K562 (cell line): Measurements from ENCODE around the gene ITPR2. TPM values are rescaled to one million over a fixed set of nuclear protein-coding genes. Genes with fewer than 3 reads are reported as not detected.

Experiments
- ATAC-seq: fragments of 200-7000 bp; cut with Tn5 transposase; 3 replicates; pipeline ENCODE4 v1.9.1; 2020; ENCODE audit warnings: moderate library complexity
- BruUV-seq: library from RNA; stranded (reverse); fragments of 400-500 nt; replicated peaks from 2 replicates; lab custom pipeline; 2021; lab: Mats Ljungman, UMichigan
- CTCF ChIA-PET: fragments of 300-600 bp; formaldehyde crosslinking; extraction: SDS; loops from one replicate; lab custom pipeline; 2021; ENCODE audit warnings: low intra/inter-chr PET ratio; lab: Yijun Ruan, JAX
- POLR2A ChIA-PET: fragments of 300-600, 350-650 bp; sonication (Branson Sonifier 250); formaldehyde crosslinking; extraction: SDS; loops from one replicate; lab custom pipeline; 2021; ENCODE audit warnings: antibody characterized with exemption, inconsistent platforms; lab: Yijun Ruan, JAX
- DNase-seq, 4 experiments: peaks; one replicate each; pipeline versions ENCODE4 v3.0.0 to v3.0.0-alpha.2; 2011 to 2018; ENCODE audit warnings: low spot score in 3 of 4, mixed read lengths in 3 of 4; ENCODE audit errors: extremely low read depth in 1 of 4
- FAIRE-seq: peaks from 2 replicates; lab custom pipeline; 2011; peaks lifted over from hg19 to GRCh38; lab: Jason Lieb, UNC
- H2AFZ ChIP-seq: 2 replicates; pipeline ENCODE4 v1.6.0; 2011; ENCODE audit warnings: low read depth, low read length, control low read depth, inconsistent platforms
- H3K27ac ChIP-seq: fragments of 200-600 bp; 3 replicates; pipeline ENCODE4 v1.8.0; 2011; ENCODE audit warnings: low read depth, mild to moderate bottlenecking, control low read depth, inconsistent platforms, low read length, moderate library complexity, mixed read lengths; ENCODE audit errors: extremely low read depth
- H3K27me3 ChIP-seq, 2 experiments: fragments of 300-600 bp in 1 of 2; 2 replicates in 1 of 2; 3 replicates in 1 of 2; pipeline versions ENCODE4 v1.6.0 to v1.8.0; 2011; ENCODE audit warnings: inconsistent platforms in 2 of 2, low read length in 2 of 2, mild to moderate bottlenecking in 1 of 2, mixed read lengths in 1 of 2, moderate library complexity in 1 of 2; ENCODE audit not compliant: control insufficient read depth in 2 of 2, insufficient read depth in 2 of 2
- H3K36me3 ChIP-seq: fragments of 300-600 bp; 3 replicates; pipeline ENCODE4 v1.8.0; 2011; ENCODE audit warnings: mild to moderate bottlenecking, low read length, inconsistent platforms; ENCODE audit not compliant: control insufficient read depth, insufficient read depth
- H3K4me1 ChIP-seq, 2 experiments: fragments of 200-600 bp in 1 of 2; replicated peaks in 1 of 2; 2 replicates in 1 of 2; 3 replicates in 1 of 2; pipeline versions ENCODE4 v1.5.1 to v1.8.0; 2011; ENCODE audit warnings: inconsistent platforms in 2 of 2, low read length in 2 of 2, mild to moderate bottlenecking in 1 of 2, mixed read lengths in 1 of 2, moderate library complexity in 1 of 2; ENCODE audit not compliant: control insufficient read depth in 2 of 2, insufficient read depth in 2 of 2
- H3K4me2 ChIP-seq: 2 replicates; pipeline ENCODE4 v1.6.1; 2011; ENCODE audit warnings: low read length, control low read depth, inconsistent platforms, mixed read lengths; ENCODE audit not compliant: insufficient read depth
- H3K4me3 ChIP-seq: fragments of 200-600 bp; sonication (generic), shearing (Covaris generic); 2 replicates; pipeline ENCODE4 v1.5.1; 2016; ENCODE audit warnings: control low read depth, inconsistent platforms
- H3K79me2 ChIP-seq: fragments of 200-600 bp; 3 replicates; pipeline ENCODE4 v1.8.0; 2011; ENCODE audit warnings: low read length, inconsistent platforms; ENCODE audit not compliant: control insufficient read depth, insufficient read depth
- H3K9ac ChIP-seq, 2 experiments: 2 replicates each; pipeline versions ENCODE4 v1.6.0 to v1.6.1; 2011; ENCODE audit warnings: low read depth in 2 of 2, low read length in 2 of 2, control low read depth in 1 of 2, inconsistent platforms in 1 of 2, mild to moderate bottlenecking in 1 of 2, mixed read lengths in 1 of 2; ENCODE audit not compliant: insufficient read depth in 1 of 2
- H3K9me1 ChIP-seq: one replicate; pipeline ENCODE4 v1.6.0; 2011; ENCODE audit warnings: inconsistent platforms, mild to moderate bottlenecking, low read length, moderate library complexity; ENCODE audit not compliant: control insufficient read depth, insufficient read depth
- H3K9me3 ChIP-seq: replicated peaks from 2 replicates; pipeline ENCODE4 v1.5.1; 2011; ENCODE audit warnings: low read depth, low read length, inconsistent platforms; ENCODE audit not compliant: control insufficient read depth, insufficient read depth
- H4K20me1 ChIP-seq: replicated peaks from 2 replicates; pipeline ENCODE4 v1.6.1; 2011; ENCODE audit warnings: low read length, inconsistent platforms, mixed read lengths; ENCODE audit not compliant: control insufficient read depth, insufficient read depth
- ELF1 ChIP-seq: fragments of 200-800 bp; sonication (Bioruptor generic); IDR thresholded peaks from 2 replicates; pipeline ENCODE4 v1.6.1; 2016; ENCODE audit warnings: missing genetic modification characterization, missing compliant biosample characterization
- ELF2 ChIP-seq: fragments of 250-450 bp; sonication (Bioruptor Pico); IDR thresholded peaks from 2 replicates; pipeline ENCODE4 v1.5.0; 2021; ENCODE audit warnings: mild to moderate bottlenecking
- ELF4 ChIP-seq: fragments of 450-650 bp; formaldehyde crosslinking; IDR thresholded peaks from 2 replicates; pipeline ENCODE4 v1.4.0; 2022; ENCODE audit warnings: missing genetic modification characterization
- GABPA ChIP-seq: fragments of 200-800 bp; sonication (Bioruptor generic); conservative IDR thresholded peaks from 2 replicates; pipeline ENCODE4 v1.6.1; 2016; ENCODE audit warnings: low read depth, missing genetic modification characterization, missing compliant biosample characterization
- MCM3 ChIP-seq: fragments of 450-650 bp; IDR thresholded peaks from 2 replicates; pipeline ENCODE4 v1.6.1; 2016
- NR2C1 ChIP-seq, 2 experiments: fragments of 450-650 bp; IDR thresholded peaks; 2 replicates each; pipeline ENCODE4 v1.6.1; 2017; ENCODE audit warnings: mild to moderate bottlenecking in 2 of 2, antibody characterized with exemption in 1 of 2, inconsistent platforms in 1 of 2, missing compliant biosample characterization in 1 of 2, missing genetic modification characterization in 1 of 2
- NR2C2 ChIP-seq, 2 experiments: fragments of 200-800 bp in 1 of 2; sonication (Bioruptor generic) in 1 of 2; sonication (generic) in 1 of 2; formaldehyde crosslinking in 1 of 2; IDR thresholded peaks; 2 replicates each; pipeline versions ENCODE4 v1.6.1 to v1.8.0; 2016 to 2022; ENCODE audit warnings: mild to moderate bottlenecking in 1 of 2, missing compliant biosample characterization in 1 of 2, missing genetic modification characterization in 1 of 2, missing genetic modification reagents in 1 of 2
- OTX1 ChIP-seq: fragments of 450-650 bp; formaldehyde crosslinking; IDR thresholded peaks from 2 replicates; pipeline ENCODE4 v1.4.0; 2022; ENCODE audit warnings: mild to moderate bottlenecking
- SMAD3 ChIP-seq: fragments of 450-650 bp; formaldehyde crosslinking; conservative IDR thresholded peaks from 2 replicates; pipeline ENCODE4 v1.4.0; 2020; ENCODE audit warnings: mild to moderate bottlenecking
- ZBTB1 ChIP-seq: sonication (generic); formaldehyde crosslinking; IDR thresholded peaks from 2 replicates; pipeline ENCODE4 v1.8.1; 2023; ENCODE audit warnings: missing genetic modification reagents, low read depth, mild to moderate bottlenecking, borderline replicate concordance
- ZNF57 ChIP-seq: fragments of 450-650 bp; formaldehyde crosslinking; IDR thresholded peaks from 2 replicates; pipeline ENCODE4 v1.4.0; 2020; ENCODE audit warnings: mild to moderate bottlenecking, moderate library complexity
- ZNF696 ChIP-seq: fragments of 250-450 bp; sonication (Bioruptor Pico); conservative IDR thresholded peaks from 2 replicates; pipeline ENCODE4 v1.4.0; 2020; ENCODE audit warnings: mild to moderate bottlenecking, moderate library complexity
- WGBS: fragments of 100-300 bp; shearing (Covaris generic); methylation state at CpG from one replicate; pipeline ENCODE4 v1.1.6; 2016; ENCODE audit warnings: low coverage, mixed read lengths; ENCODE audit not compliant: insufficient coverage; ENCODE audit errors: missing lambda C conversion rate; 5-methylcytosine and 5-hydroxymethylcytosine counted together
- in situ Hi-C: fragments of 300-500 bp; cut with MboI; formaldehyde crosslinking; loops from 4 replicates; pipeline ENCODE4 v1.15.0; 2018; ENCODE audit warnings: inconsistent platforms, mixed read lengths
- intact Hi-C: fragments of 100-400 bp; cut with micrococcal nuclease; formaldehyde crosslinking; loops from 2 replicates; pipeline ENCODE4 v1.14.2; 2022
- polyA plus RNA-seq, 8 experiments: library from polyadenylated mRNA; depleted of rRNA in 4 of 8; stranded (reverse) in 5 of 8; unstranded in 3 of 8; fragments of >200 nt; fragmentation: Nextera tagmentation in 2 of 8; fragmentation: Illumina TruSeq in 1 of 8; extraction: Ambion mirVana in 2 of 8; extraction: Trizol in 1 of 8; gene quantifications; 2 replicates each; pipeline versions ENCODE4 v1.2.1 to v1.2.3, GENCODE V29; 2011 to 2014; ENCODE audit warnings: inconsistent platforms in 1 of 8, missing spikeins in 1 of 8
- total RNA-seq, 7 experiments: library from RNA; depleted of rRNA in 6 of 7; stranded (reverse); fragments of >200 nt in 6 of 7; fragmentation: Illumina TruSeq in 2 of 7; extraction: Trizol in 2 of 7; gene quantifications; 2 replicates each; pipeline versions ENCODE4 v1.2.1 to v1.2.3, GENCODE V29; 2011 to 2021; ENCODE audit warnings: low replicate concordance in 1 of 7
- TF ChIP-seq, protein P1 (sequence below): sonication (generic); formaldehyde crosslinking; IDR thresholded peaks from 2 replicates; pipeline ENCODE4 v1.8.0; 2022; ENCODE audit warnings: missing genetic modification reagents, mild to moderate bottlenecking, borderline replicate concordance
- TF ChIP-seq, protein P2 (sequence below): fragments of 450-650 bp; formaldehyde crosslinking; IDR thresholded peaks from 2 replicates; pipeline ENCODE4 v1.4.0; 2020; ENCODE audit warnings: mild to moderate bottlenecking, mixed read lengths

Gene ITPR2
- total and polyA plus RNA-seq, 9 of the 15 experiments (the other 6 are each of a cell fraction or from before 2014, with no cell fraction given), result 0.21 to 3.3 (median 0.95) TPM

- intact Hi-C loops, result no loop called here
- Histone ChIP-seq H3K4me2 (no peak overlapping the region), H3K9me1 (no peaks in the 10 kb centered on the region), H4K20me1 (no peaks in the 10 kb centered on the region), H3K4me1 (no peaks in the 10 kb centered on the region; a peak in 2 of 5 replicates), H3K27ac (no peak overlapping the region), H3K79me2 (no peaks in the 10 kb centered on the region), H3K9ac (no peak overlapping the region), H2AFZ (no peak overlapping the region; the same call in 1 of the 2 replicates), H3K27me3 (no peaks in the 10 kb centered on the region; a peak in 1 of 5 replicates), H3K36me3 (no peaks in the 10 kb centered on the region), H3K9me3 (no peaks in the 10 kb centered on the region), H3K4me3 (no peak overlapping the region)
- WGBS, result 3% methylated on average over 4 of the region's 4 CpGs
- in situ Hi-C loops, result no loop called here
- ChIA-PET POLR2A (no interaction called here), CTCF (no interaction called here)
- no peak for TF ChIP-seq ZNF696 (CRISPR knock-in tag)
- TF ChIP-seq GABPA (tag), result peak; percentile 57
- TF ChIP-seq, protein P1, sequence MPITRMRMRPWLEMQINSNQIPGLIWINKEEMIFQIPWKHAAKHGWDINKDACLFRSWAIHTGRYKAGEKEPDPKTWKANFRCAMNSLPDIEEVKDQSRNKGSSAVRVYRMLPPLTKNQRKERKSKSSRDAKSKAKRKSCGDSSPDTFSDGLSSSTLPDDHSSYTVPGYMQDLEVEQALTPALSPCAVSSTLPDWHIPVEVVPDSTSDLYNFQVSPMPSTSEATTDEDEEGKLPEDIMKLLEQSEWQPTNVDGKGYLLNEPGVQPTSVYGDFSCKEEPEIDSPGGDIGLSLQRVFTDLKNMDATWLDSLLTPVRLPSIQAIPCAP (CRISPR knock-in tag), result no peak
- TF ChIP-seq NR2C1 (IDR thresholded peaks at IDR 0.05), result no peak
- TF ChIP-seq NR2C1 (tag; IDR thresholded peaks at IDR 0.05), result 0 out of 2 replicates have a peak, but pooled peaks have one; percentile 13
- no peak for TF ChIP-seq NR2C2 (CRISPR knock-in tag; IDR thresholded peaks at IDR 0.05)
- peak; percentile 51; the same call in 1 of the 2 replicates for TF ChIP-seq NR2C2 (tag; IDR thresholded peaks at IDR 0.05)
- TF ChIP-seq ELF2 (CRISPR knock-in tag), result no peak
- TF ChIP-seq, protein P2, sequence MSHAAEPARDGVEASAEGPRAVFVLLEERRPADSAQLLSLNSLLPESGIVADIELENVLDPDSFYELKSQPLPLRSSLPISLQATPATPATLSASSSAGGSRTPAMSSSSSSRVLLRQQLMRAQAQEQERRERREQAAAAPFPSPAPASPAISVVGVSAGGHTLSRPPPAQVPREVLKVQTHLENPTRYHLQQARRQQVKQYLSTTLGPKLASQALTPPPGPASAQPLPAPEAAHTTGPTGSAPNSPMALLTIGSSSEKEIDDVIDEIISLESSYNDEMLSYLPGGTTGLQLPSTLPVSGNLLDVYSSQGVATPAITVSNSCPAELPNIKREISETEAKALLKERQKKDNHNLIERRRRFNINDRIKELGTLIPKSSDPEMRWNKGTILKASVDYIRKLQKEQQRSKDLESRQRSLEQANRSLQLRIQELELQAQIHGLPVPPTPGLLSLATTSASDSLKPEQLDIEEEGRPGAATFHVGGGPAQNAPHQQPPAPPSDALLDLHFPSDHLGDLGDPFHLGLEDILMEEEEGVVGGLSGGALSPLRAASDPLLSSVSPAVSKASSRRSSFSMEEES (CRISPR knock-in tag), result peak; percentile 41
- TF ChIP-seq ZBTB1 (CRISPR knock-in tag), result no peak
- no peak for TF ChIP-seq MCM3
- 0 out of 2 replicates have a peak, but pooled peaks have one; percentile 52 for TF ChIP-seq ELF4
- TF ChIP-seq ELF1 (tag), result peak; percentile 44; the same call in 1 of the 2 replicates
- no peak for TF ChIP-seq ZNF57 (CRISPR knock-in tag)
- TF ChIP-seq OTX1, result 0 out of 2 replicates have a peak, but pooled peaks have one; percentile 18
- TF ChIP-seq SMAD3, result no peak
- no peak for FAIRE-seq
- ATAC-seq, result no peak
- DNase-seq, result no peak
- no TSS peak for BruUV-seq
Observed at GRCh38 chr12:26327975-26328644, 504.9 kb downstream of the ITPR2 start.
